ENCODE results near the gene SERHL2.
"Not testable (repeated sequence)": the region's sequence is repeated elsewhere in the genome, so short reads cannot be mapped to it uniquely, and the experiment has no call there.

SERHL2 gene

DNA sequence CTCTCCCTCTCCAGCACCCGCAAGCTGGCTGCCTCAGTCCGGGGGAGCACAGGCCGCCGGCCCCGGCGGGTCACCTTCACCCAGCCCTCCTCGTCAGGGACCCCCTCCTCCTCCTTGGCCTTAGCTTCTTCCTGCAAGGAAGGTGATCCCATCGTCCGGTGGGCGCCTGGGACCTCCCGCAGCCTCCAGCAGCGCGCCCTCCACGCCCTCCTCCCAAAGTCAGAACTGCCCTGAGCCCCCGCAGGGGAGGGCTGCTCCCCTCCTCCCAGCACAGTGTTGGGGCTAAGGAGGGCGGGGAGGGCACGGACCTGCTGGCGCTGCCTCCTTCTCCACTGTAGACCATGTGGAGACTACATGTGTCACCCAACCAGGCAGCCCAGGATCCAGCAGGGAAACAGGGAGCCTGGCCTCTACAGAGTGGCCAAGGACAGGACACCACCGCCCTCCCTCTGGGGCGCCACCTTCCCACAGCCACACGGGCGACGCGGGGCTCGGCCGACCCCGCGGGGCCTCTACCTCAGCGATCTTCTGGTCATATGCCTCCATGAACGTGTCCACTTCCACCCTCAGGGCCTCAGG is 22.3 kb downstream of the SERHL2 start:
- not testable (repeated sequence) for DNase-seq

- not testable (repeated sequence) for DNase-seq
Observed at GRCh38 chr22:42577141-42577540, 23.4 kb downstream of the SERHL2 start.

DNA sequence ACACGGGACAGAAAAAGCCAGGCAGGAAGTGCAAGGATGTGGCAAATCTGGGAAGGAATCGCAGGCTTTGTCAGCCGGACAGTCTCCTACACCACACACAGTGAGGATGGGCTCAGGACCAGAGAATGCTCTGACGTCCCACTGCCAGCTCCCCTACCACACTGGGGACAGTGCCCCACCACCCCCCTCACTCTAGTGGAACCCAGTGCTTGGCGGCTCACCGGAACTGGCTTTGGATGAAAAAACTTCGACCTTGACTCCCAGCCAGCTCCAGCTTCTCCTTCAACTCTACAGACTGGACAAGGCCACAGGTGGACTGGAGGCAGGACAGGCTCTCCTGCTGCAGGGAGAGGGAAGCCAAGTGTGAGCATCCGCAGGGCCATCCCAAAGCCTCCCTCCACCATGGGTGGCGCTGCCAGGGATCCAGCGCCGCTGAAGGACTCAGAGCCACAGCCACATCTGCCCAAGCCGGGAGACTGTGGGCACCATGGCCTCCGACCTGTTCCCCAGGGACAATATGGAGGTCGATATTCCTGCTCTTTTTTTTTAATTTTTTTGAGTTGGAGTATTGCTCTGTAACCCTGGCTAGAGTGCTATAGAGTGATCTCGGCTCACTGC is 24.0 kb downstream of the SERHL2 start:
- no peak for DNase-seq

DNA sequence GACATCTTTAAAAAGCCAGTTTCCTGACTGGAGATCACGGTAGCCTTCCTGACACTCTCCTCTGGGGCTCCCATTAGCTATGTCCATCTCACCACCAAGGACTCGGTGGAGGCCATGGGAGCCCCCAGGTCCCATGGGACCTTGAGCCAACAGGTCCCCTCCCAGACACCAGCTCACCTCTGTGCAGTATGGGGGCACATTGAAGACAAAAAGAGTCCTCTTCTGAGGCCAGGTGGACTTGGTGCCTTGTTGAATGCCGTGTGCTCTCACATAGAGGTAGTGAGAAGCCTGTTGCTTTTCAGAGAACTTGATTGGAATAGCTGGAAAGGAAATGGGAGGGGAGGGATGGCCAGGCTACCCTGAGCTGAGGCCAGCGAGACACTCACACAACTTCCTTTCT is 26.3 kb downstream of the SERHL2 start:
- DNase-seq, result not testable (repeated sequence)

GRCh38 chr22:42581194-42581761 is 27.5 kb downstream of the SERHL2 start:
- not testable (repeated sequence) for DNase-seq

DNA sequence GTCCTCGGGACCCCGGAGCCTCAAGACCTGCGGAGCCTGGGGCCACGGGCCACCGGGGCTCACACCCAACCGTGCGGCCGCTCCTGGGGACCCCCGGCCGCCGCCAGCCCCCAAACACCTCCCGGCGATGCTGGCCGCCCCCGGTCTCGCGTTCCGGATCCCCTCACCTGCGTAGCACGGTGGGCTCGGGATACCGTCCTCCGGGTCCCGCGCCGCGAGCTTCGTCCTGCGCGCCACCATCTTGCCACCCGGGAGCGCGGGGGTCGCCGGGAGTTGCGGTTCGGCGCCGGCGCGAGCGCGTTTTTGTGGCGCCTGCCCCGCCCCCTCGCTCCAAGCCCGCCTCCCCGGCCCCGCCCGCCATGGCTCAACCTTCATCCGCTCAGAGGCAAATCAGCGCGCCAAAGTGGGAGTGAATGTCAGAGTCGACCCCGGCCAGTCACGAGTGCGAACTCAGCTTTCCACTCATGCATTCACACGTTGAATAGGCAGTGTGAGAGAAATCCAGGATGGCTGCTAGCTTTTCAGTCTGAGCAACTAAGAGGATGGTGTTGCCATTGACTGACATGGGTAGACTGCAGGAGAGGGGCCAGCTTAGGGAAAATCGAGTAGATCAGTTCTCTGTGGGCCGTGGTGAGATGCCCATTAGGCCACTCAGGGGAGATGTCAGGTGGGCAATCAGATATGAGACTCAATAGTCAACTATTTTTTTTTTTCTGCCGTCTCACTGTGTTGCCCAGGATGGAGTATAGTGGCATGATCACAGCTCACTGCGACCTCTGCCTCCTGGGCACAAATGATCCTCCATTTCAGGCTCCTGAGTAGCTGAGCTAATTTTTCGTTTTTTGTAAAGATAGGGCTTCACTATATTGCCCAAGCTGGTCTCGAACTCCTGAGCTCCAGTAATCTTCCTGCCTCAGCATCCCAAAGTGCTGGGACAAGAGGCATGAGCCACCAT is 28.3 kb downstream of the SERHL2 start:
- peak; percentile 68 to 81 (median 76) for DNase-seq

- no peak for DNase-seq
Observed at GRCh38 chr22:42582987-42583386, 29.2 kb downstream of the SERHL2 start.

GRCh38 chr22:42584364-42584940 is 30.7 kb downstream of the SERHL2 start:
- DNase-seq, result no peak

DNA sequence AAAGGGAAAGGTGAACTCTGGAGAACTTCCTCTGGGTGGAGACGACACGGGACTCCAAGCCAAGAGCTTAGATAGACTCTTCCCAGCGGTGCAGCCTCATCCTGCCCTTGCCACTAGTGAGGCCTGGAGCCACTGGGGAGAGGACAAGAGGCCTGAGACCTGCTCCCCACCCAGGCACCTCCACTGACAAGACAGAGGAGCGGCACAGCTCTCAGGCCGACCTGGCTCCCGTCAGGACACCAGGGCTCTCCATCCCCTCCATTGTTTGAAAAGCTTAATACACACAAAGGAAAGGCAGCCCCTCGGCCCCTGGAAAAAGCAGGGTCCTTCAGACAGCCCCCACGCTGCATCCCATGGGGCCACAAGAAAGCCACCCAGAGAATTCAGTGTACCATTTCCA is 31.3 kb downstream of the SERHL2 start:
- DNase-seq, result no peak

DNA sequence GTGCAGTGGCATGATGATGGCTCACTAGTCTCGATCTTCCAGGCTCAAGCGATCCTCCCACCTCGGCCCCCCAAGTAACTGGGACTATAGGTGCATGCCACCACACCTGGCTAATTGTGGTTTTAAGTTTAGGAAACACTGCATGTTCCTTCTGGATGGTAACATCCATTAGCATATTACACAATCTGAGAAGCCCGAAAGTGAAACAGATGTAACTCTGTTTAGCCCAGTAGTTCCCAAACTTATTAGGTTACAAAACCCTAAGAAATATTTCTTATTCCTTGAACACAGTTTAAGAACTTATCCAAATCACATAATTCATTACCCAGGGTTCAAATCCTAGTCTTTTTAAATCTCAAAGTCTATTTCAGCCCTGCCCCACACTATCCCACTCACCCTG is 32.6 kb downstream of the SERHL2 start:
- DNase-seq, result no peak

GRCh38 chr22:42587588-42588175 is 33.9 kb downstream of the SERHL2 start:
- no peak for DNase-seq

GRCh38 chr22:42591987-42592386 is 38.2 kb downstream of the SERHL2 start:
- no peak for DNase-seq

- no peak for DNase-seq
Observed at GRCh38 chr22:42595434-42595833, 41.7 kb downstream of the SERHL2 start.

DNA sequence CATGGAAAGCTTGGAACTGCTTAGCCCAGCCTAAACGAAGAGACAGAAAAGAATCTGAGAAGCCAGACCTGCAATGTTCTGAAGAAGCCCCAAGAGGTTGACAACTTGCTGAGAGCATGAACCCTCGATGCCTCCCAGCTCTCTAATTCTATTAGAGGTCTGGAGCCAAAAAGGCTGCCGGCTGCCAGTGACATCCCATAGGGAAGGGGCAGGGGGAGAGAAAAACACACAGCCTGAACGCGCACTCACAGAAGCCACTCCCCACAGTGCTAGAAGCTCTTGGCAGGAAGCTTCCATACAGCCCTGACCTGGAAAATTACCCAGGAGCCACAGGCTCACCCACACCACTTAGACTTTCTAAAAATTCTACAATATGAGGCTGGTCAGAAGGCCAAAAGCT is 42.6 kb downstream of the SERHL2 start:
- no peak for DNase-seq

DNA sequence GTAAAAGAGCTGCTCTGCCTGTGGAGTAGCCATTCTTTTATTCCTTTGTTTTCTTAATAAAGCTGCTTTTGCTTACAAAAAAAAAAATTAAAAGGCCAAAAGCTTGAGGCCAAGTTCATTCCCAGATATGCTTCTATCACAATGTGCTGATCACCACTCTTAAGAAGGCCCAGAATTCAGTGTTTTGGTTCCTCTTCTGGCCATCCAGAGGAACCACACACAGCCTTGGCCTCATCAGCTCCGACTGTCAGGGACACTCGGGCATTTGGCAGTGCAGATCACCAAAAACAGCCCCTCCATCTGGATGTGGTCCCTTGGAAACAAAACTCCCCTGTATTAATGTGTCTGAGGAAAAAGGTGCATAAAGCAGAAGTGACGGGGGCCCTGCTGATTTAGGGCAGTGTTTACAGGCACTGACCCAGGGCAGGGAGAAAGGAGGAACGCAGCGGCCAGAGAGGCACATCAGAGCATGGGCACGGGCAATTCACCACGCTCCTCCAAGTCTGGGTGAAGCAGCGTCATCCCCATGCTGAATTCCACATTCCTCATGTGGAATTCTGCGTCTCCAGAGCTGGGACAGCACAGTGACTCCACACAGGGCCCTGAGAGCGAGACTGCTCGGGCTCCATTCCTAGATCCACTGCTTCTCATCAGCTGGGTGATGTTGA is 43.2 kb downstream of the SERHL2 start:
- DNase-seq, result no peak

DNA sequence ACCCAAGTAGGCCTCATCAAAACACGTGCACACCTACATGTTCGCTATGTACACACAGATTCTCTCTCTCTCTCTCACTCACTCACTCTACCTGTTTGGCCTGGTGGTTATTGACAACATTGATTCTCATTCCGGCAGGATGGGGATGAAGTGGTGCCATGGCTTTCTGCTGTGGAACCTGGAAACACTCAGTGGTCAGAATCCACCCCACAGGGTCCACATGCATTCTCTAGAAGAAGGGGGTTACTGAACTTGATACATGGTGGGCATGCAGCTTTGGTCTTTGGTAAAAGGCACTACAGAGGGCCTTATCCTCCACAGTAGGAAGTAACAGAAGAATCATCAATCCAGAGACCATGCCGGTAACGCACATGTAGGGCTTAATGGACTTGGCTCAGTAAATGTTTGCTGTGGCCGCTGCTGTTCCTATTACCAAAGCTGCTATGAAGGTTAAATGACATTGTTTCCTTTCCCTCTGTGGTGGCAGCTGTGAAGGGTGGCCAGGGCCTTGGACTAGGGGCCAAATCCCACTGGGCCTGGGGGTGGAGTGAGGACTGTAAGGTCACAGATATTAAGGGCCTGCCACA is 48.2 kb downstream of the SERHL2 start:
- DNase-seq, result no peak

DNA sequence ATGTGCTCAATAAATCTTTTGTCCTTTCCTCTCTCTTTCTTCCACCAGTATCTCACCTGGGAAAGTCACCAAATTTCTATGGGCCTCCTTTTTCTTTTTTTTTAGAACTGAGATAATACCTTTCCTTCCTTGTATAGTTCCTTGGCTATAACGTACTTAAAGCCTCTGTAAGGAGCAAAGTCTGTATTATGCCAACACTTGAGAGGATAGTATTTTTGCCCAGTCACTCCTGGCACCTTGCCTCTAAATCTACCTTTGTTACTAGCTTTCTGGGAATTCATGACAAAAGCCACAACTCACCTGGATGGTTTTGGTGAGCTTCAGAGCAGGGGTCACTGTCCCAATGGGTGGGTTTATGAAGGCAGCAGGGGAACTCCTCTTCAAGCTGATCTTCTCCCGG is 48.7 kb downstream of the SERHL2 start:
- no peak for DNase-seq

DNA sequence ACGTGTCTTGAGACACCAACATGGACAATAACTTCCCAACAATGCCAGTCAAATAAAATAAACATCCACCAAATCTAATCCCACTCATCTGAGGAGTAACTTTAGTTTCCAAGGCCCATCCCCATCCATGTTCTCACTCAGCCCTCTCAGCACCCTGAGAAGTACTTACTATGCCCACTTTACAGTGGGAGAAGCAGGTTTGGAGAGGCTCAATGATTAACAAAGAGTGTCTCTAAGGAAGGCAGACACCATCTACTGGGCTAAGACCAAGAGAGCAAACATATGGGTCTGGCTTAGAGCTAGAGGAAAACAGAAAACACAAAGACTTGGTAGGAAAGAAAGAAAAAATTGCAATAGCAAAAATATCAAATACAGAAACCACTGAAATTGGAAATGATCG is 49.7 kb downstream of the SERHL2 start:
- DNase-seq, result no peak

DNA sequence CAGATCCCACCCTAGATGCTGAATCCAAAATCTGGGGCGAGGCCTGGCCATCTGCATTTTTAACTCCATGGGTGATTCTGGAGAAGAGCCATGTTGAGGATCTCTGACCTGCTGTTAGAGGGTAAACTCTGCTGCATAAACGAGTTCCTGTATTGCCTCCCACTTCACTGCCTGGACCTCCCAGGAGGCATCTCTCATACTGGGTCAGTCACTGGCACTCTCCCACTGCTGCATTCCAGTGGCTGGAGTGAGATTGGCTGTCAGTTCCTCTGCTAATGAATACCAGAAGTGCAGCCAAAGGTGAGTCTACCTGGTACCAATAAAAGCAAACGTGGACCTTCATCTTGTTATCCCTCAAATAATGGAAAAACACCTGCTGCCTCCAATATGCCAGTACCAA is 50.6 kb downstream of the SERHL2 start:
- no peak for DNase-seq

- DNase-seq, result not testable (repeated sequence)
Observed at GRCh38 chr22:42607641-42608040, 53.9 kb downstream of the SERHL2 start.

- DNase-seq, result no peak
Observed at GRCh38 chr22:42608136-42608822, 54.5 kb downstream of the SERHL2 start.
